Right lung (tissue), 5 donors: ENCODE measurements around the gene MSH2. TPM values are rescaled to one million over a fixed set of nuclear protein-coding genes. Genes with fewer than 3 reads are reported as not detected.
A peak's percentile ranks its signal among the peaks of the same experiment; 100 is the strongest.
"Not testable (repeated sequence)": the region's sequence is repeated elsewhere in the genome, so short reads cannot be mapped to it uniquely, and the experiment has no call there.

ENCODE experiments used
- DNase-seq, 2 donors: peaks; one replicate each; pipeline ENCODE4 v3.0.0-alpha.2; 2013
- polyA plus RNA-seq, 5 donors: library from polyadenylated mRNA; unstranded; fragments of 120-200 nt; gene quantifications; one replicate each; pipeline versions ENCODE4 v1.2.1 to v1.2.3, GENCODE V29; 2013; ENCODE audit warnings: inconsistent platforms in 1 of 5, low replicate concordance in 1 of 5; ENCODE audit not compliant: insufficient read length in 5 of 5, insufficient read depth in 1 of 5

MSH2 gene
- polyA plus RNA-seq, 5 donors: 47.5 to 81.2 (median 64.8) TPM

GRCh38 chr2:47471429-47472116, 68.6 kb downstream of the MSH2 start:
- no peak for DNase-seq

- DNase-seq: no peak
Observed at GRCh38 chr2:47479863-47480262, 76.9 kb downstream of the MSH2 start.

DNA sequence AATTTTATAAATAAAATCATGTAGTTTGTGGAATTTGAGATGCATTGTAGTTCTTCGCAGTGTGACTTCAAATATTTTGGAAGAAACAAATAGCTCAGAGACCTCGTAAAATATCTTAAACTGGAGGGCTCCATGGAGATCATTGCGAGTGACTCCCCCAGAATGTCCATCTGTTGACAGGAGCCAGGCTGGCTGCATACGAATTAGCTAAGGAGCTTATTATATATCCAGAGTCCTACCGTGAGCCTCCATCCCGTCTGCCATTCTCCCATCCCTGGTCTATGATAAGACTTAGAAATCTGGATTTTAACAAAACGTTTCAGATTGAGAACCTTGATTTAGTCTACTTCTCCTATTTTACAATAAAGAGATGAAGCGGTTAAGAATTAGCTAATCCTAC, 80.2 kb downstream of the MSH2 start:
- no peak for DNase-seq

GRCh38 chr2:47484396-47484795, 81.4 kb downstream of the MSH2 start:
- DNase-seq: peak in 1 of 2 donors; percentile 20

GRCh38 chr2:47485177-47485576, 82.2 kb downstream of the MSH2 start:
- no peak for DNase-seq

DNA sequence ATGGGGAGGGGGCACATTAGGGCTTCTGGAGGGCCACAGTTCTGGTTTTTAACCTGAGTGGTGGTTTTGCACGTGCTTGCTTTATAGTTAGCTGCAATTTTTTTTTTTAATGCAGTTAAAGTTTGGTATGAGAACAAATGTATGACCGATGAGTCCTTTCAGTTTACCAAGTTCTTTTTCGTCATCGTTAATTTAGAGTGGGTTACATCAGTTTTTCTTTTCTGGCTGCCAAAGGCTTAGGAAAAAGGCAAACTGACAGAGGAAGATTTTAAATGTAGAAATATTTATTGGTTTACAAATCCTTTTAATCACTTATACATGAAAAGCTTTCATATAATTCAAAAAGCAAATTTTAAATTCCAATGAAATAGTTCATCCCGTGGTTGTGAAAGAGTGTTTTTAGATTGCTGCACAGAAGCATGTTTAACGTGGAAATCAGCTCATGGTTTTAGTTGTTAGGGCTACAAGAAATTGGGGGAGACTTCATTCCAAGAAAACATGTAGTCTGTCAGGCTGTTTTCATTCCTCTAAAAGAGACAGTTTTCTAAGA, 82.9 kb downstream of the MSH2 start:
- no peak for DNase-seq

DNA sequence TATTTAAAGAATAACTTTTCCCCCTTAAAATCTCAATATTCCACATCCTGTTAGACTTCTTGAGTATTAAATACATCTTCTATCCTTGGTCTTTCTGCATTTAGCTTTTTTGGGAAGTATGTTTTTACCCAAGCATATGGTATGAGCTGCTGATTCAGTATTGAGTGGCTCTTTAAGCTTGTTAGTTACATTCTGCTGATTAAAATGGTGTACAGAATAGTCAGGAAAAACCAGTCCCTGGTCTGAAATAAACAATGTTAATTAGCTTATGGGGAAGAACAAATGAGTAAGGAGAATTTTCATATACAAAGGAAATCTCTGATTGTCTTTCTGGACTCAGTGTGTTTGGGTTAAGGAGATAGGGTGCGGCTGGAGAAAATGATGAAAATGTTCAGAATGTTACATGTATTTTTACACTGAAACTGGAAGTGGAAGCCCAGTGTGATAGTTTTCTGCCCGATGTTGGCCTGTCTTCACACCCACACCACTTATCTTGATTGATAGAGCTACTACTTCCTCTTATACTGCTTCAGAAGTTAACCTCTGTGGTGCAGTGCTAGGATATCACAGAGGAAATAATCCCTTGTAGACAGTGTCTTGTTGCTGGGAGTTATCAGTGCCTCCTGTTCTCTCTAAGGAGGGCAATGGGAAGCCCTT, 84.0 kb downstream of the MSH2 start:
- no peak for DNase-seq

GRCh38 chr2:47487498-47487875, 84.5 kb downstream of the MSH2 start:
- DNase-seq: no peak

- DNase-seq: no peak
Observed at GRCh38 chr2:47488870-47489584, 86.1 kb downstream of the MSH2 start.

- DNase-seq: no peak
Observed at GRCh38 chr2:47490406-47490805, 87.5 kb downstream of the MSH2 start.

- DNase-seq: no peak
Observed at GRCh38 chr2:47493317-47494035, 90.5 kb downstream of the MSH2 start.

- no peak for DNase-seq
Observed at GRCh38 chr2:47494267-47495130, 91.5 kb downstream of the MSH2 start.

DNA sequence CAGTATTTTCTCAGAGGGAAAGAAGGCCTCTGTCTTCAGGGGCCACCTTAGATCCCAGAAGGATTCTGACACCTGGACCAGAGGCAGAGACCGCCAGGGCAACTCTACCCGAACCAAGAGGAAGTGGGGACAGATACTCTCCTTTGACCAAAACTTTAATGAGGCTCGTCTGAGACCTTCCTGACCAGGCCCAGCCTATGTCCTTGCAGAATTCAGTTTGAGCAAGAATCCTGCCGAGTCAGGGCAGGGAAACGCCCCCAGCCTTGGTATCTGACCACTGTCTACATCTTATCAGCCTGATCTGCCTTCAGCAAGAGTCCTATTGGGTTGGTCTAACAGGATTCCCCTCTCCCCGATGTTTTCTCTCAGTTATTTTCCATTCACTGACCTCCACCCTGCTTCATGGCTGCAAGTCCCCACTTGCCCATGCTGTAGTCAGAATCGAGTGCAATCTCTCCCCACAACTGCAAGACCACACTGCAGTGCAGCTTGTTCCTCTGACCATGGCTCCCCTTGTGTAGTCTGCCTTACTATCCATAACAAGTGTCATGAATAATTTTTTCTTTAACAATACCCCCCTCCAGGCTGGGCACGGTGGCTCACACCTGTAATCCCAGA, 95.0 kb downstream of the MSH2 start:
- DNase-seq: no peak

- no peak for DNase-seq
Observed at GRCh38 chr2:47499093-47499492, 96.1 kb downstream of the MSH2 start.

DNA sequence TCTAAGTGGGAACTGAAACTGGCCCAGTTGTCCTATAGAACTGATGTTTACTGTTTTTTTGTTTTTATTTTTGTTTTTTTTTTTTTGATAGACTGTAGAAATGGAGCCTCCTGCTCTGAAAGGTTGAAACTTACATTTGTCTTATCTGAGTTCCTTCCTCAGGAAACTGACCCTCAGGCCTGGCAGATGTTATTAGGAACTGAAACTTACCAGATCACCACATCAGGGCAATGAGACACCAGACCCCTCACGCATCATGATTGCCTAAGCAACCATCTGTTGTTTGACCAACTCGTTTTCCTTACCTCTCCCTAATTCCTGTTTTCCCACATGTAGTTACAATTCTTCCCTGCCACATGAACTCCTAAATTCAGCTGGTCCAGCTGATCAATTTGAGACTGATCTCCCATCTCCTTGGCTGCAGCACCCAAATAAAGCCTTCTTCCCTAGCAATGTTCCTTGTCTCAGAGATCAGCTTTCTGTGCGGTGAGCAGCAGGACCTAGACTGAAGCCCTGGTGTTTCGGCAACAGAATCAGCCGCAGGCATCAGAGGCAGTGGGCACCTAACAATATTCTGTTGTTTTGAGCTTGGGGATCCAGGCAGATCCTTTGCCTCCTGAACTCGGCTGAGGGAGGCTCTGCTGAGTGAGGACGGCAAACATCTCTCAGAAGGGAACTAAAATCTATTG, 96.8 kb downstream of the MSH2 start:
- no peak for DNase-seq

GRCh38 chr2:47501374-47502200, 98.6 kb downstream of the MSH2 start:
- no peak for DNase-seq

DNA sequence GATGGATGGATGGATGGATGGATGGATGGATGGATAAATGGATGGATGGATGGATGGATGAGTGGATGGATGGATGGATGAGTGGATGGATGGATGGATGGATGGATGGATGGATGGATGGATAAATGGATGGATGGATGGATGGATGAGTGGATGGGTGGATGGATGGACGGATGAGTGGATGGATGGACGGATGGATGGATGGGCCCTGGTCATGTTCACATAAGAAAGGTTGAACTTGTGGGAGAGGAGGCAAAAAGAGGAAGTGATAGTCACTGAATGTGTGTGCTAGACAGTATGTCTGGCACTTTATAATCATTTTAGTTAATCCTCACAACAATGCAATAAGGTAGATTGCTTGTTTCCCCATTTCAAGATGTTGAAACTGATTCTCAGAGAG, 99.5 kb downstream of the MSH2 start:
- not testable (repeated sequence) for DNase-seq

DNA sequence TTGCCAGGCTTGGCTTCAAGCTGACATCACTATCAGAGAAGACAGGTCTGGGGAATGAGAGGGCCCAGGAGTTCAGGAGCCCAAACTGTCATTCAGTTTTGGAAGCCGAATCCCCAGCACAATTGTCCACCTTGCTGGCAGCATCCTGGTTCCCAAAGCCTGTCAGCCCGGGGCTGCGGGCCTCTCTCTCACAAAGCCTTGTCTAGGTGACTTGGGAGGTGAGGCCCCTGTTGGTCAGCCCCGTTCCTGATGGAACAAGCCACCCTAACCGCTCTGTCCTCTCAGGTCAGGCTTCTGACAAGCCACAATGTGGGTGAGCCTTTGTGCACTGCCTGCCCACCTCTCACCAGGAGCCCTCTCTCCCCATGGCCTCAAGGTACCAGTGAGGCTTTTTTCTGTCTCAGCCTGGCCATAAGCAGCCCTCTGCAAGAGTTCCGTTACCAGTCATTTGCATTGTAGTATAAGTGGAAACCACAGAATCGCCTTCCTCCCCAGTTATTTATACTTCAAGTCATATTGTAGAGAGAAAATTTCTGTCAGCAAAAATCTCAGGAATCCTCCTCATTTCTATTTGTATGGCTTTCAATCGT, 100.6 kb downstream of the MSH2 start:
- no peak for DNase-seq
